SK-N-SH treated with all-trans-retinoic acid at 6 μM for 48 hours (cell line): ENCODE data around the gene PRKAG2.

Experiments used
- BACH2 ChIP-seq: fragments of 250-450 bp; sonication (Bioruptor Pico); IDR thresholded peaks from 2 replicates; pipeline ENCODE4 v1.9.0; 2021; ENCODE audit warnings: mild to moderate bottlenecking, borderline replicate concordance
- CREB5 ChIP-seq: fragments of 250-450 bp; sonication (Bioruptor Pico); IDR thresholded peaks from 2 replicates; pipeline ENCODE4 v1.5.1; 2020; ENCODE audit warnings: low read depth, mild to moderate bottlenecking, moderate library complexity
- ESRRG ChIP-seq: fragments of 250-450 bp; sonication (Bioruptor Pico); IDR thresholded peaks from 2 replicates; pipeline ENCODE4 v1.6.1; 2021; ENCODE audit warnings: mild to moderate bottlenecking
- ISL1 ChIP-seq: fragments of 250-450 bp; sonication (Bioruptor Pico); IDR thresholded peaks from 2 replicates; pipeline ENCODE4 v2.1.2; 2022; ENCODE audit warnings: mild to moderate bottlenecking, moderate library complexity
- OSR1 ChIP-seq: fragments of 250-450 bp; sonication (Bioruptor Pico); IDR thresholded peaks from 2 replicates; pipeline ENCODE4 v1.8.0; 2022; ENCODE audit warnings: moderate library complexity, mild to moderate bottlenecking, inconsistent platforms
- PATZ1 ChIP-seq: fragments of 250-450 bp; sonication (Bioruptor Pico); IDR thresholded peaks from 2 replicates; pipeline ENCODE4 v1.8.0; 2020; ENCODE audit warnings: mild to moderate bottlenecking, moderate library complexity, borderline replicate concordance
- RARB ChIP-seq: fragments of 250-450 bp; sonication (Bioruptor Pico); IDR thresholded peaks from 2 replicates; pipeline ENCODE4 v1.8.0; 2021; ENCODE audit warnings: mild to moderate bottlenecking, moderate library complexity
- ZC3H10 ChIP-seq: fragments of 250-450 bp; sonication (Bioruptor Pico); IDR thresholded peaks from 2 replicates; pipeline ENCODE4 v1.5.1; 2021; ENCODE audit warnings: mild to moderate bottlenecking, moderate library complexity
- ZFP3 ChIP-seq: fragments of 250-450 bp; sonication (Bioruptor Pico); IDR thresholded peaks from 2 replicates; pipeline ENCODE4 v1.5.0; 2020; ENCODE audit warnings: mild to moderate bottlenecking, moderate library complexity
- ZFP30 ChIP-seq: fragments of 450-650 bp; formaldehyde crosslinking; IDR thresholded peaks from 2 replicates; pipeline ENCODE4 v1.5.0; 2022; ENCODE audit warnings: mild to moderate bottlenecking, moderate library complexity
- ZNF565 ChIP-seq: fragments of 450-650 bp; formaldehyde crosslinking; conservative IDR thresholded peaks from 2 replicates; pipeline ENCODE4 v1.5.0; 2020; ENCODE audit warnings: low read depth, mild to moderate bottlenecking, moderate library complexity
- ZNF70 ChIP-seq: fragments of 450-650 bp; formaldehyde crosslinking; IDR thresholded peaks from 2 replicates; pipeline ENCODE4 v1.5.0; 2020; ENCODE audit warnings: mild to moderate bottlenecking, moderate library complexity
- ZNF8 ChIP-seq: fragments of 450-650 bp; formaldehyde crosslinking; IDR thresholded peaks from 2 replicates; pipeline ENCODE4 v1.5.0; 2020; ENCODE audit warnings: mild to moderate bottlenecking, moderate library complexity
- TF ChIP-seq, protein P1 (sequence below): fragments of 250-450 bp; sonication (Bioruptor Pico); IDR thresholded peaks from 2 replicates; pipeline ENCODE4 v1.8.0; 2021; ENCODE audit warnings: low read depth, mild to moderate bottlenecking, moderate library complexity, borderline replicate concordance

DNA sequence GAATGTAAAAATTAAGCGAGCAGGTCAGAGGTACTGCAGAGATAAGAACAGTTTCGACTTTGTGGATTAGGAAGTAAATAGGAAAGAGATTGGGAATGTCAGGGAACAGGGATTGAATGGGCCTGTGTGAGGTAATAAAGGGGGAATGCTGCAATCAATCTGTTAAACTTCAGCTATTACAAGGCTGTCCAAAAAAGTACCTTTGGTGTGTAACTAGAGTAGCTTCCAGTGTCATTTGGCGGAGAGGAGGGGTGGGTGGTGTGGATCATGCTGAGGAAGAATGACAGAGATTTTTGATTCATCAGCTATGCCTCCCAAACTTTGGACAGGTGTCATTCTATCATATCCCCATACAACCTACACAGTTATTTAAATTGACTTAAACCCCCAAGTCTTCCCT, 229.0 kb downstream of the PRKAG2 start:
- TF ChIP-seq OSR1 (CRISPR knock-in tag), result no peak
- TF ChIP-seq ESRRG (CRISPR knock-in tag), result no peak
- TF ChIP-seq PATZ1 (CRISPR knock-in tag), result no peak
- TF ChIP-seq ZC3H10 (CRISPR knock-in tag), result no peak
- TF ChIP-seq ZNF8 (CRISPR knock-in tag), result no peak
- no peak for TF ChIP-seq ISL1
- TF ChIP-seq BACH2 (CRISPR knock-in tag), result no peak
- no peak for TF ChIP-seq ZNF70
- no peak for TF ChIP-seq ZFP30 (CRISPR knock-in tag)
- TF ChIP-seq ZNF565 (CRISPR knock-in tag), result no peak
- TF ChIP-seq CREB5 (CRISPR knock-in tag), result no peak
- no peak for TF ChIP-seq RARB
- TF ChIP-seq, protein P1, sequence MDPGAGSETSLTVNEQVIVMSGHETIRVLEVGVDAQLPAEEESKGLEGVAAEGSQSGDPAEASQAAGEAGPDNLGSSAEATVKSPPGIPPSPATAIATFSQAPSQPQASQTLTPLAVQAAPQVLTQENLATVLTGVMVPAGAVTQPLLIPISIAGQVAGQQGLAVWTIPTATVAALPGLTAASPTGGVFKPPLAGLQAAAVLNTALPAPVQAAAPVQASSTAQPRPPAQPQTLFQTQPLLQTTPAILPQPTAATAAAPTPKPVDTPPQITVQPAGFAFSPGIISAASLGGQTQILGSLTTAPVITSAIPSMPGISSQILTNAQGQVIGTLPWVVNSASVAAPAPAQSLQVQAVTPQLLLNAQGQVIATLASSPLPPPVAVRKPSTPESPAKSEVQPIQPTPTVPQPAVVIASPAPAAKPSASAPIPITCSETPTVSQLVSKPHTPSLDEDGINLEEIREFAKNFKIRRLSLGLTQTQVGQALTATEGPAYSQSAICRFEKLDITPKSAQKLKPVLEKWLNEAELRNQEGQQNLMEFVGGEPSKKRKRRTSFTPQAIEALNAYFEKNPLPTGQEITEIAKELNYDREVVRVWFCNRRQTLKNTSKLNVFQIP (CRISPR knock-in tag), result no peak
- TF ChIP-seq ZFP3 (CRISPR knock-in tag), result no peak
